SK-N-SH (cell line): ENCODE results near the gene SMARCD3. TPM values are rescaled to one million over a fixed set of nuclear protein-coding genes. Genes with fewer than 3 reads are reported as not detected.

Source experiments
- CTCF ChIA-PET: fragments of 300-600, 350-600 bp; formaldehyde crosslinking; extraction: SDS; loops from one replicate; lab custom pipeline; 2021; lab: Yijun Ruan, JAX
- POLR2A ChIA-PET: fragments of 350-600 bp; sonication (Branson Sonifier 250); formaldehyde crosslinking; extraction: SDS; loops from one replicate; lab custom pipeline; 2020; ENCODE audit warnings: antibody characterized with exemption, inconsistent platforms; lab: Yijun Ruan, JAX
- DNase-seq: peaks from one replicate; pipeline ENCODE4 v3.0.0; 2012
- H2AFZ ChIP-seq: fragments of 200-600 bp; sonication (generic); 2 replicates; pipeline ENCODE4 v1.8.1; 2016; ENCODE audit warnings: antibody characterized with exemption, mild to moderate bottlenecking, low read depth
- H3F3A ChIP-seq: fragments of 200-600 bp; sonication (generic); replicated peaks from 2 replicates; pipeline ENCODE3; 2016; ENCODE audit warnings: antibody characterized with exemption, mild to moderate bottlenecking; ENCODE audit not compliant: insufficient read depth
- H3K27ac ChIP-seq, 2 experiments: fragments of 200-500 bp in 1 of 2; fragments of 200-600 bp in 1 of 2; sonication (Bioruptor generic) in 1 of 2; sonication (generic), shearing (Covaris generic) in 1 of 2; 2 replicates each; pipeline versions ENCODE4 v1.5.1 to v1.6.1; 2014 to 2016; ENCODE audit warnings: low read depth in 2 of 2, inconsistent platforms in 1 of 2, low read length in 1 of 2, mild to moderate bottlenecking in 1 of 2, mixed read lengths in 1 of 2
- H3K27me3 ChIP-seq: fragments of 200-600 bp; sonication (generic), shearing (Covaris generic); 2 replicates; pipeline ENCODE4 v1.6.1; 2016; ENCODE audit warnings: mixed run types; ENCODE audit not compliant: insufficient read depth
- H3K36me3 ChIP-seq, 2 experiments: fragments of 200-500 bp in 1 of 2; fragments of 200-600 bp in 1 of 2; sonication (Bioruptor generic) in 1 of 2; sonication (generic) in 1 of 2; replicated peaks in 1 of 2; 2 replicates each; pipeline versions ENCODE3 to v1.5.1; 2014 to 2016; ENCODE audit warnings: low read length in 1 of 2, mild to moderate bottlenecking in 1 of 2; ENCODE audit not compliant: insufficient read depth in 2 of 2, control insufficient read depth in 1 of 2
- H3K4me1 ChIP-seq, 2 experiments: fragments of 200-500 bp in 1 of 2; fragments of 200-600 bp in 1 of 2; sonication (Bioruptor generic) in 1 of 2; sonication (generic), shearing (Covaris generic) in 1 of 2; 2 replicates each; pipeline versions ENCODE4 v1.5.1 to v1.6.1; 2014 to 2016; ENCODE audit warnings: low read depth in 1 of 2, low read length in 1 of 2, mixed run types in 1 of 2; ENCODE audit not compliant: insufficient read depth in 2 of 2, control insufficient read depth in 1 of 2
- H3K4me2 ChIP-seq: fragments of 200-600 bp; sonication (generic), shearing (Covaris generic); 2 replicates; pipeline ENCODE4 v1.6.1; 2017; ENCODE audit warnings: mixed run types
- H3K4me3 ChIP-seq, 2 experiments: fragments of 200-500 bp in 1 of 2; fragments of 200-600 bp in 1 of 2; sonication (Bioruptor generic) in 1 of 2; sonication (generic), shearing (Covaris generic) in 1 of 2; 2 replicates each; pipeline versions ENCODE4 v1.5.1 to v1.8.1; 2014 to 2016; ENCODE audit warnings: low read depth in 2 of 2, inconsistent platforms in 1 of 2, low read length in 1 of 2, mild to moderate bottlenecking in 1 of 2, mixed read lengths in 1 of 2, moderate library complexity in 1 of 2
- H3K79me2 ChIP-seq: fragments of 200-600 bp; sonication (generic); 2 replicates; pipeline ENCODE4 v1.8.1; 2017; ENCODE audit warnings: mild to moderate bottlenecking; ENCODE audit not compliant: insufficient read depth
- H3K9ac ChIP-seq: fragments of 200-600 bp; sonication (generic); 2 replicates; pipeline ENCODE4 v1.6.1; 2017; ENCODE audit warnings: mixed run types
- H3K9me2 ChIP-seq: fragments of 200-600 bp; sonication (generic); 2 replicates; pipeline ENCODE4 v1.6.1; 2017; ENCODE audit warnings: mixed run types
- H3K9me3 ChIP-seq: fragments of 200-600 bp; sonication (generic); 2 replicates; pipeline ENCODE4 v1.6.1; 2017; ENCODE audit warnings: mixed run types, mild to moderate bottlenecking, moderate library complexity
- H4K20me1 ChIP-seq: fragments of 200-600 bp; sonication (generic); 2 replicates; pipeline ENCODE4 v1.6.1; 2017; ENCODE audit warnings: mild to moderate bottlenecking, mixed run types; ENCODE audit not compliant: insufficient read depth
- EZH2phosphoT487 ChIP-seq: fragments of 200-600 bp; sonication (generic); IDR thresholded peaks from 2 replicates; pipeline ENCODE4 v1.6.1; 2017; ENCODE audit warnings: low read depth, mixed run types, mild to moderate bottlenecking, antibody characterized with exemption, moderate library complexity, borderline replicate concordance
- NRF1 ChIP-seq: IDR thresholded peaks from 2 replicates; pipeline ENCODE4 v1.6.1; 2012; ENCODE audit warnings: low read depth, mild to moderate bottlenecking, low read length
- RAD21 ChIP-seq: IDR thresholded peaks from 2 replicates; pipeline ENCODE4 v1.6.1; 2012; ENCODE audit warnings: mild to moderate bottlenecking, low read length
- RCOR1 ChIP-seq: fragments of 150-350 bp; IDR thresholded peaks from 2 replicates; pipeline ENCODE4 v1.6.1; 2017; ENCODE audit warnings: antibody characterized with exemption, low read length
- SIN3A ChIP-seq: IDR thresholded peaks from 2 replicates; pipeline ENCODE4 v1.6.1; 2012; ENCODE audit warnings: low read depth, mild to moderate bottlenecking, low read length, moderate library complexity, borderline replicate concordance
- TEAD4 ChIP-seq: IDR thresholded peaks from 2 replicates; pipeline ENCODE4 v1.4.0; 2012; ENCODE audit warnings: mild to moderate bottlenecking, borderline replicate concordance; ENCODE audit not compliant: insufficient read depth
- YY1 ChIP-seq: IDR thresholded peaks from 2 replicates; pipeline ENCODE4 v1.4.0; 2012; ENCODE audit warnings: low read depth, mild to moderate bottlenecking
- WGBS: methylation state at CpG from one replicate; pipeline ENCODE4 v1.1.6; 2017; ENCODE audit warnings: low lambda C conversion rate; 5-methylcytosine and 5-hydroxymethylcytosine counted together
- polyA plus RNA-seq, 3 experiments: library from polyadenylated mRNA; depleted of rRNA; stranded (reverse); fragments of >200 nt; gene quantifications; 2 replicates each; pipeline ENCODE4 v1.2.3, GENCODE V29; 2012
- TF ChIP-seq, protein P1 (sequence below): fragments of 150-350 bp; IDR thresholded peaks from 2 replicates; pipeline ENCODE4 v1.6.1; 2017; ENCODE audit warnings: antibody characterized with exemption, low read length, low read depth, borderline replicate concordance
- TF ChIP-seq, protein P2 (sequence below): IDR thresholded peaks from 2 replicates; pipeline ENCODE4 v1.6.1; 2012; ENCODE audit warnings: mild to moderate bottlenecking, low read depth, low read length, moderate library complexity
- TF ChIP-seq, protein P3 (sequence below): fragments of 150-350 bp; IDR thresholded peaks from 2 replicates; pipeline ENCODE4 v1.6.1; 2016; ENCODE audit warnings: mild to moderate bottlenecking, low read depth, low read length
- TF ChIP-seq, protein P4 (sequence below): IDR thresholded peaks from 2 replicates; pipeline ENCODE4 v1.4.0; 2012; ENCODE audit warnings: low read depth, borderline replicate concordance

SMARCD3 gene
- polyA plus RNA-seq, 1 of the 3 experiments (the other 2 are of a cell fraction), result 62.8 TPM

DNA sequence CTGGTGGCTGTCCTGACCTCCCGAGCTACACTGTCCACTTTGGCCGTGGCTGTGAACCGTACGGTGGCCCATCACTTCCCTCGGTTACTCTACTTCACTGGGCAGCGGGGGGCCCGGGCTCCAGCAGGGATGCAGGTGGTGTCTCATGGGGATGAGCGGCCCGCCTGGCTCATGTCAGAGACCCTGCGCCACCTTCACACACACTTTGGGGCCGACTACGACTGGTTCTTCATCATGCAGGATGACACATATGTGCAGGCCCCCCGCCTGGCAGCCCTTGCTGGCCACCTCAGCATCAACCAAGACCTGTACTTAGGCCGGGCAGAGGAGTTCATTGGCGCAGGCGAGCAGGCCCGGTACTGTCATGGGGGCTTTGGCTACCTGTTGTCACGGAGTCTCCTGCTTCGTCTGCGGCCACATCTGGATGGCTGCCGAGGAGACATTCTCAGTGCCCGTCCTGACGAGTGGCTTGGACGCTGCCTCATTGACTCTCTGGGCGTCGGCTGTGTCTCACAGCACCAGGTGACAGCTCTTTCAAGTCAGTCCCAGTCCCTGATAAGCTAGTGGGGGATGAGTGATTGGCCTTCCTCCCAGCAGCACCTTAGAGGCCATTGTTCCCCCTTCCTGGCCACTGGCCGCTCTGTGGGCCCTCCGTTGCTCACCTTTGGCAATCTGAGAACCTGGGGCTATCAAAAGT, 13.3 kb downstream of the SMARCD3 start:
- no peak overlapping the region for H3K4me2 ChIP-seq
- H3K9me2 ChIP-seq, result no peaks in the 10 kb centered on the region
- ChIA-PET CTCF (interaction anchor here (0.8 to 7.7 kb wide), 3 partner anchors 10 to 87 kb away, joined by 3 to 122 read pairs (median 5); no protein-coding TSS in a partner anchor), POLR2A (no interaction called here)
- H3K27me3 ChIP-seq, result no peaks in the 10 kb centered on the region
- H2AFZ ChIP-seq, result no peak overlapping the region
- H3K4me1 ChIP-seq, result peaks cover 6 to 19% of the 10 kb centered on the region in 2 experiments
- H4K20me1 ChIP-seq, result peaks cover 67% of the 10 kb centered on the region
- no peak overlapping the region for H3K9ac ChIP-seq
- peaks cover 43 to 55% of the 10 kb centered on the region in 2 experiments for H3K36me3 ChIP-seq
- H3F3A ChIP-seq, result peaks cover 10% of the 10 kb centered on the region
- no peaks in the 10 kb centered on the region for H3K9me3 ChIP-seq
- H3K27ac ChIP-seq, result no peak overlapping the region
- no peak for DNase-seq
- H3K4me3 ChIP-seq, result no peak overlapping the region
- 98% methylated on average over 18 of the region's 28 CpGs for whole genome bisulfite sequencing
- TF ChIP-seq, protein P1, sequence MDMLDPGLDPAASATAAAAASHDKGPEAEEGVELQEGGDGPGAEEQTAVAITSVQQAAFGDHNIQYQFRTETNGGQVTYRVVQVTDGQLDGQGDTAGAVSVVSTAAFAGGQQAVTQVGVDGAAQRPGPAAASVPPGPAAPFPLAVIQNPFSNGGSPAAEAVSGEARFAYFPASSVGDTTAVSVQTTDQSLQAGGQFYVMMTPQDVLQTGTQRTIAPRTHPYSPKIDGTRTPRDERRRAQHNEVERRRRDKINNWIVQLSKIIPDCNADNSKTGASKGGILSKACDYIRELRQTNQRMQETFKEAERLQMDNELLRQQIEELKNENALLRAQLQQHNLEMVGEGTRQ, result no peak
- no peak for TF ChIP-seq NRF1
- no peak for TF ChIP-seq YY1
- no peak for TF ChIP-seq SIN3A
- no peak for TF ChIP-seq RCOR1
- TF ChIP-seq, protein P2, sequence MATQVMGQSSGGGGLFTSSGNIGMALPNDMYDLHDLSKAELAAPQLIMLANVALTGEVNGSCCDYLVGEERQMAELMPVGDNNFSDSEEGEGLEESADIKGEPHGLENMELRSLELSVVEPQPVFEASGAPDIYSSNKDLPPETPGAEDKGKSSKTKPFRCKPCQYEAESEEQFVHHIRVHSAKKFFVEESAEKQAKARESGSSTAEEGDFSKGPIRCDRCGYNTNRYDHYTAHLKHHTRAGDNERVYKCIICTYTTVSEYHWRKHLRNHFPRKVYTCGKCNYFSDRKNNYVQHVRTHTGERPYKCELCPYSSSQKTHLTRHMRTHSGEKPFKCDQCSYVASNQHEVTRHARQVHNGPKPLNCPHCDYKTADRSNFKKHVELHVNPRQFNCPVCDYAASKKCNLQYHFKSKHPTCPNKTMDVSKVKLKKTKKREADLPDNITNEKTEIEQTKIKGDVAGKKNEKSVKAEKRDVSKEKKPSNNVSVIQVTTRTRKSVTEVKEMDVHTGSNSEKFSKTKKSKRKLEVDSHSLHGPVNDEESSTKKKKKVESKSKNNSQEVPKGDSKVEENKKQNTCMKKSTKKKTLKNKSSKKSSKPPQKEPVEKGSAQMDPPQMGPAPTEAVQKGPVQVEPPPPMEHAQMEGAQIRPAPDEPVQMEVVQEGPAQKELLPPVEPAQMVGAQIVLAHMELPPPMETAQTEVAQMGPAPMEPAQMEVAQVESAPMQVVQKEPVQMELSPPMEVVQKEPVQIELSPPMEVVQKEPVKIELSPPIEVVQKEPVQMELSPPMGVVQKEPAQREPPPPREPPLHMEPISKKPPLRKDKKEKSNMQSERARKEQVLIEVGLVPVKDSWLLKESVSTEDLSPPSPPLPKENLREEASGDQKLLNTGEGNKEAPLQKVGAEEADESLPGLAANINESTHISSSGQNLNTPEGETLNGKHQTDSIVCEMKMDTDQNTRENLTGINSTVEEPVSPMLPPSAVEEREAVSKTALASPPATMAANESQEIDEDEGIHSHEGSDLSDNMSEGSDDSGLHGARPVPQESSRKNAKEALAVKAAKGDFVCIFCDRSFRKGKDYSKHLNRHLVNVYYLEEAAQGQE, result no peak
- TF ChIP-seq, protein P3, sequence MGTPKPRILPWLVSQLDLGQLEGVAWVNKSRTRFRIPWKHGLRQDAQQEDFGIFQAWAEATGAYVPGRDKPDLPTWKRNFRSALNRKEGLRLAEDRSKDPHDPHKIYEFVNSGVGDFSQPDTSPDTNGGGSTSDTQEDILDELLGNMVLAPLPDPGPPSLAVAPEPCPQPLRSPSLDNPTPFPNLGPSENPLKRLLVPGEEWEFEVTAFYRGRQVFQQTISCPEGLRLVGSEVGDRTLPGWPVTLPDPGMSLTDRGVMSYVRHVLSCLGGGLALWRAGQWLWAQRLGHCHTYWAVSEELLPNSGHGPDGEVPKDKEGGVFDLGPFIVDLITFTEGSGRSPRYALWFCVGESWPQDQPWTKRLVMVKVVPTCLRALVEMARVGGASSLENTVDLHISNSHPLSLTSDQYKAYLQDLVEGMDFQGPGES, result no peak
- no peak for TF ChIP-seq RAD21
- no peak for TF ChIP-seq TEAD4
- no peak for TF ChIP-seq EZH2phosphoT487
- TF ChIP-seq, protein P4, sequence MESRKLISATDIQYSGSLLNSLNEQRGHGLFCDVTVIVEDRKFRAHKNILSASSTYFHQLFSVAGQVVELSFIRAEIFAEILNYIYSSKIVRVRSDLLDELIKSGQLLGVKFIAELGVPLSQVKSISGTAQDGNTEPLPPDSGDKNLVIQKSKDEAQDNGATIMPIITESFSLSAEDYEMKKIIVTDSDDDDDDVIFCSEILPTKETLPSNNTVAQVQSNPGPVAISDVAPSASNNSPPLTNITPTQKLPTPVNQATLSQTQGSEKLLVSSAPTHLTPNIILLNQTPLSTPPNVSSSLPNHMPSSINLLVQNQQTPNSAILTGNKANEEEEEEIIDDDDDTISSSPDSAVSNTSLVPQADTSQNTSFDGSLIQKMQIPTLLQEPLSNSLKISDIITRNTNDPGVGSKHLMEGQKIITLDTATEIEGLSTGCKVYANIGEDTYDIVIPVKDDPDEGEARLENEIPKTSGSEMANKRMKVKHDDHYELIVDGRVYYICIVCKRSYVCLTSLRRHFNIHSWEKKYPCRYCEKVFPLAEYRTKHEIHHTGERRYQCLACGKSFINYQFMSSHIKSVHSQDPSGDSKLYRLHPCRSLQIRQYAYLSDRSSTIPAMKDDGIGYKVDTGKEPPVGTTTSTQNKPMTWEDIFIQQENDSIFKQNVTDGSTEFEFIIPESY, result no peak
- TF ChIP-seq, all 33 proteins: peak for 0
- peaks cover 81% of the 10 kb centered on the region for H3K79me2 ChIP-seq
